CD4-positive, alpha-beta T cell treated with Interleukin-4 for 4 hours (primary cell): ENCODE data around the gene CLINT1.

Experiments
- DNase-seq: peaks from one replicate; pipeline ENCODE4 v3.0.0-alpha.2; 2020

CLINT1 gene

DNA sequence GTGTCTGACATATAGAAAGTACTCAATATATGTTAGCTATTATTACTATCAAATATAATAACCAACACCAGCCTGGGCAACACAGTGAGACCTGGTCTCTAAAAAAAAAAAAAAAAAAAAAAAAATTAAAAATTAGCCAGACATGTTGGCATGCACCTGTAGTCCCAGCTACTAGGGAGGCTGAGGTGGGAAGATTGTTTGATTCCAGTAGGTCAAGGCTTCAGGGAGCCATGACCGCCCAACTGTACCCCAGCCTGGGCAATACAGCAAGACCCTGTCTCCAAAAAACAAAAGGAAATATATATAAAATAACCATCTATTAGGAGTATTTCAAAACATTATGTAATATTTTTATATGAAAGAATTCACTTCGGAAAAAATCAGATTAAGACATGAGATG is 40.6 kb downstream of the CLINT1 start:
- no peak for DNase-seq

DNA sequence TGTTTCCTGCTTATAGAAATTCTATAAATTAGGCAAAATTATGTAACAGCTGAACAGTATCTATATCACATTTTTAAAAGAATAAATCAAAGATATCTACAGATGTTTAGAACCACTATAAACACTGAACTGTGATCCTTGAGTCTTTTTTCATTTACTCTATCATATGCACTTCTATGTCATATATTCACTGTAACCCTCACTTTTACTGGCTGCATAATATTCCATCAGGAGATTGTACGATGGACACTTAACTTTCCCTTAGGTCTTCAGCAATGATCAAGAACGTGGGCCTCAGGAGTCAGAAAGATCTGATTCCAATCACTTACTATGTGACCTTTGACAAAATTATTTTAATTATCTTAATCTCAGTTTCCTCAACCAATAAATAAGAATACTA is 41.0 kb downstream of the CLINT1 start:
- no peak for DNase-seq

DNA sequence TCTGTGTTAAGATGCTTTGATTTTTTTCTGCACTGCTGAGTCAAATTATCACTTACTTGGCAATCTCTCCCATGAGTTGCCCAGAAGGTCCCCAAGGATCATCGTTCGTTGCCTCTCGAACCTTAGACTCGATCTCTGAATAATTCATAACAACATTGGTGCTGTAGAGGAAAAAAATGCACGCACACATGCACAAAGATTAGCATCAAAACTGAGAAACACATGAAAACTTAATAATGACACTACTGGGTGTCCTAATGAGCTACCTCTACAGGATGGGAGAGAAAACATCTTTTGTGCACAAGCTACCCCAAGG is 41.6 kb downstream of the CLINT1 start:
- DNase-seq, result no peak

DNA sequence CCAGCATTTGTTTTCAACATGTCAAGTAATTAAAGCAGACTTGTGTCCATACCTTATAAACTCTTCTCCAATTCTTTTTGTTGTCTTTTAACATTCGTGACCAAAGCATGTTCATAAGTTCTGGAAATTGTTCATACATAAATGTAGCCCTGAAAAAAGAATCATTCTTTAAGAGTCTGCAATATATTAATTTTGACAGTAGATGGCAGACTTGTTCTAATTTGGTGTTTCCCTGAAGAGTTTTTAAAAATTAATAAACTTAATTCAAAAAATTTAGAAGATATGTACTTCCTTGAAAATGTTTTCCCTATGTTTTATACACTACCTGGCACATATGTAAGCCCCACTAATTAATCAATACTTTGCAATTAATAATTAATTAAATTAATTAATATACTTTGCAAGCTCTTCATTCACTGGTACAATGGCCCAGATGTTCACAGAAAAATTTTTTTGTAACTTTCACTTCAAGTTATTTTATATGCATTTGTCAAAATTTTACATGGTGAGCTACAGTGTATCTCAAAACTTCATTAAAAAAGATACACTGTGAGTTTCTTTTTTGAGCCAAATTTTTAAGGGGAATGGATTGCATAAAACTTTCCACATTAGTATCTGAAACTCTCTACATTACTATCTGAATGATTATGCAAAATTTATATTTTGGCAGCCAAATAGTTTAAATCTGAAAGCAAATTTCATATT is 42.1 kb downstream of the CLINT1 start:
- DNase-seq, result peak; percentile 29

DNA sequence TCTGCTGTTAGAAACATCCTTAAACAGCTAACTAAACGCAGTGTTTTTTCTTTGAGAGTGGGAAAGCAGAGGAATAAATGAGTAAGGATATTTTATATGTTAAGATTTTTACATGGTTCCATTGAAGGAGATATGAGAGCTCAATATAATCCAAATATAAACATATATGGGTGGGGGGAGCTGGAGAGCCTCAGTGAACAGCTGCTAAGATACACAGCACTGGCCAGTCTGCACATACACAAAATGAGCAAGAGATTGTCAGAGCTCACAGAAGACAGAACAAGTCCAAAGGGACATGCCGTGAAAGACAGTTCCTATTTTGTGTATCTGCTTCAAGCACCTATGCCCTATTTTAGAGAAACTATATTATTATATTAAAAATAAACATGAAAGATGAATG is 46.9 kb downstream of the CLINT1 start:
- DNase-seq, result no peak

DNA sequence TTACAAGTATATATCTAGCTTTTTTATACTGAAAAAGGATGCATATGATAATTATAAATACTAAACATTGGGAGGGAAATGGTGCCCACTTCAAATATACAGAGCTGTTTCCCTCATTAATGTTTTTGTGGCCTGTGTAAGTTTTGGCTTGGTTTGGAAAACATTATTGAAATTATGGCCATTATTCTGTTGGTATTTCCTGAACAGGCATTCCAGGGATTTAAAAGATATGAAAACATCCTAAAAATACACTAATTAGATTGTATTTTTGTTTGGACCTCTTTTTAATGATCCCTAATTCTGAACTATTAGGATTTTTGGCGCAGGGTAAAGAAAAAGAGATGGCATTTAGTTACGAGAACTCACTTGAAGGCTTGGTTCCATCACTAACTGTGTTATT is 50.9 kb downstream of the CLINT1 start:
- DNase-seq, result no peak

DNA sequence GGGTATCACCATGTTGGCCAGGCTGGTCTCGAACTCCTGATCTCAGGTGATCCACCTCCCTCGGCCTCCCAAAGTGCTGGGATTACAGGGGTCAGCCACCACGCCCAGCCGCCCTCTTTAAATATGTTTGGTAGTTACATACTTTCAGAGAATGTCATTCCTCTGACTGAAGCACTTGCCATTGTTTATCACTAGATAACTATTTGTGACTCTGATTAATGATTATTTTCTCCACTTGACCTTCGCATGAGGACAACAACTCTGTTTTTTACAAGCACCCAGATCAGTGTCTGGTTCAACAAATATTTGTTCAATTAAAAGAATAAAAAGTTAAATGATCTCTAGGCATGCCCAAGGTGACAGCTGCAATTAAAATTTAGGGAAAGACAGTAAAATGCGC is 56.2 kb downstream of the CLINT1 start:
- no peak for DNase-seq

DNA sequence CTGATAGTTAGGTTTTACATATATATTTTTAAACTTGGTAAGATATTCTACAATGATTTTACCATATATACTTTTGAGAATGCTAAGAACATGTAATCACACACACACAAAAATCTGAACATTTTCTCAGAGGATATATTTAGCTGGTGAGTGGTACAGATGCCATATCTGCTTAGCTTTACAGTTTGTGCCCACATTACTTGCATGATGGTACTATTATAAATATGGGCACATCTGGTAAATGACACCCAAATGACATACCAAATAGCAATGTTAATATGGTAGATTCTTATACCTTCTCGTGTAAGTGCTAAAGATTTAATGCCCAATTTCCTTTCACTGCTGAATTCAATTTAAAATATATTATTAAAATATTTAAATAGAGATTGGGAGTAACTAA is 58.8 kb downstream of the CLINT1 start:
- DNase-seq, result no peak

DNA sequence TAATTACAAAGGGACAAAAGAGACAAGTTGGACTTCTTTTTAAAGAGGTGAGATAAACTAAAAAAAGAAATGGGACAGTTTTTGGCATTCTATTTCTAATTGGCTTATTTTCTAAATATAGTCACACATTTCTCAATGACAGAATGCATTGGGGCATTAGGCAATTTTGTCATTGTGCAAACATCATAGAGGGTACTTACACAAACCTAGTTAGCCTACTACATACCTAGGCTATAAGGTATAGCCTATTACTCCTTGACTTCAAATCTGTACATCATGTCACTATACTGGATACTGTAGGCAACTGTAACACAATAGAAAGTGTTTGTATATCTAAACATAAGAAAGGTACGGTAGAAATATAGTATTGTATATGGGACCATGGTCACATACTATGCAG is 59.4 kb downstream of the CLINT1 start:
- no peak for DNase-seq

DNA sequence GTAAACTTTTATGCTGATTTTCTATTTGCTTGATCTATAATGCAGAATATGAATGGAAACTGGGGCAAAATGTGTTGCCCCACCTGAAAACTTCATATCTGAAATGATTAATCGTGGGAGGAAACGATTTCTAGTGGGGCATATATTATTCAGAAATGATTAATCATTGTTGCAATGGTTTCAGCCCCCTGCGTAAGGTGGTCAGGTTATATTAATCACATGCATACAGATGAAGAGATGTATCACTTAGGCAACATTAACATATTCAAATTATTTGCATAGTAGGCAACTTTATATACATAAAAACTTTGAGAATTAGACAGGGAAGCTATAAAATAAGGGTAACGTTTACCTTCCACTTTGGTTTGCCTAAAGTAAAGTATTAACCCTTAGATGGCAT is 65.6 kb downstream of the CLINT1 start:
- DNase-seq, result no peak

DNA sequence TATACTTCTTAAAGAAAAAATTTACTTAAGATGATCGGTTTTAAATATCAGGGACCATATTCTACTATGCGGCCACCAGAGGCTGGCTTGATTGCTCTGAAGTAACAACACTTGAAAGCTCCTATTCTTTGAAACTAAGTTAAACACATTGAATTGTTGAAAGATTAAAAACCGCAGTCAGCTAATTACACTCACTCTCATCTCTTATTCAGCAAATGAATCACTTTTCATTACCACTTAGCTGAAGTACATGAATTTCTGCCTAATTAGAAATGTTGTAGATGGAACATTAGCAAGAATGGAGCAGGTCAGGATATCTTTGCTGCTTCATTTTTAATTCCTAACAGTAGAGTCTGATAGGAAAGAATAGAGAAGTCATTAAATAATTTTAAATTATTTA is 73.1 kb downstream of the CLINT1 start:
- DNase-seq, result no peak

DNA sequence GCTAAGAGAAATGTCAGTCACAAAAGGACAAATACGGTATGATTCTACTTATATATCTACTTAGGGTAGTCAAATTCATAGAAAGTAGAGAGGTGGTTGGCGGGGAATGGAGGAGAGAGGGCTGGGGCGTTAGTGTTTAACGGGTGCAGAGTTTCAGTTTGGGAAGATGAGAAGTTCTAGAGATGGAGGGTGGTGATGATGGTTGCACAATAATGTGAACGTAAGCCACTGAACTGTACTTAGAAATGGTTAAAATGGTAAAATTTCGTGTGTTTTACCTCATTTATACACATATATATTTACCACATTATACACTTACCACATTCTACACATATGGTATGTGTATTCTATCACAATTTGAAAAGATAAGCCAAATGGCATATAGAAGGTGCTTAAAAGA is 79.7 kb downstream of the CLINT1 start:
- DNase-seq, result no peak

DNA sequence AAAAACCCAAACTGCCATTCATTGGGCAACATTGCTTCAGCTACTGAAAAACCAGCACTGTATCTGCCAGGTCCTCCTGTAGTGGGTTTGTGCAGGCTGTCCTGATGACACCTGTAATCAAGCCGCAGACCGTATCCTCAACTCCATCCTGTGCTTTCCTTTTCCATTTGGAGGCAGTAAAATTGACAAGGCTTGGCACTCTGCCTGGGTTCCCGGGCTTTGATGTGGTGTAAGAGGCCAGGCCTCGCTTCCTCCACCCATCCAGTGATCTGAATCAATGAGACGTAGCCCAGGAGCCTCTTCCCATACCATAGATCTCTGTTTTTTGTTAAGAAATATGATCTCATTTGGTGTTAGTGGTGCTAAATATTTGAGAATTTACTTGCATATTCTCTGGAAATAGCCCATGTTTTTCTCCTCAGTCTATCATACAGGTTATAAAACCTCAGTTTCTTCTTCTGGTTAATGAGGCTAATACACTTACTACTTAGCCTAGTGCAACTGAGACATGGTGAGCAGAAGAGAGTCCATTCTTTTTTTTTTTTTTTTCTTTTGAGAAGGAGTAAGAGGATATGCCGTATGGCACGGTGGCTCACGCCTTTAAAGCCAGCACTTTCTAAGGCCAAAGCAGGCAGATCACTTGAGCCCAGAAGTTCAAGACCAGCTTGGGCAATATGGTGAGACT is 80.7 kb downstream of the CLINT1 start:
- DNase-seq, result no peak

DNA sequence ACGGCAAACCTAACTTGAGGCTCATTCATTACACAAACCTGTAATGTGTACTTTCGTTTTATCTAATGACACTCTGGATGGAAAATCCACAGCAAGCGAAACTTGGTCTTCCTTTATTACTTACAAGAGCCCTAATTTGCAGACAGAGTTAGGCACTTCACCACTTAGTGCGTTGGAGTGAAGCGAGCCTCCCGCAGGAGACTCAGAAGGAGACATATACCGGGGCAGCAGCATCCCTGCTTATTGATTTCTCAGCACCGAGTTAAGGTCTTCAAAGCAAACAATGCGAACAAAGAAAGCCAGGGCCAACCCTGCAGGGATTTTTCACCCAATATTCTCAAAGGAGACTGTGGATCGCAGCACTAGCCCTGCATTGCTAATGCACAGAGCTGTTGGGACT is 86.8 kb downstream of the CLINT1 start:
- no peak for DNase-seq

DNA sequence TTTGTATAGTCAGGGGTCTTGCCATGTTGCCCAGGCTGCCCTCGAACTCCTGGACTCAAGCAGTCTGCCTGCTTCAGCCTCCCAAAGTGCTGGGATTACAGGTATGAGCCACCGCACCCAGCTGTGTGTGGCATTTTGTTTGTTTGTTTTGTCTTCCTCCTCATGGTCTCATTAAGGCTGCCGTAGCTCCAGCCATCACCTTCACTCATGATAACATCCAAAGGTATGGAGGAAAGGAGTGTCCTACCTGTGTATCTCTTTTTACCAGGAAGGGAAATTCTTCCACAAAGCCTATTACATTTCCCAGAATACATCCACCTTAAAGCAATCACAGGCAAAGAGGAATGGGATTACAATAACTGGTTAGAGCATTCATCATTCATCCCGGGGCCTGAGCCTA is 88.3 kb downstream of the CLINT1 start:
- DNase-seq, result no peak

DNA sequence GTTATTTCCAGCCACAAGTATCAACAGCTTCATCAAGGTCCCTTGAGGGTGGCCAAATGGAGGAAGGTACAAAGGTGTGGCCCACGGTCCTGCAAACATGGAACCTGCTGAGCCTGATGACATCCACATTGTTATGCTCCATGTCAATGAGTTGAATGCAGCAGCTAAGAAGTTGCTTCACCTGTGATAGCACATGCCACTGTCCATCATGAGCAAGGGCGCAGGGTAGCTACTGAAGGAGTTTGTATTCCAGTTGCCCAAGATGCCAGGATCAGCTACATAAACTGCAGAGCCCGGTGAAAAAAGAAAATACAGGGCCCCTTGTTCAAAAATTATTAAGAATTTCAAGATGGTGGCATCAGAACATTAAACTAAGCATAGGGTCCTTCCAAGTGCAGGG is 91.3 kb downstream of the CLINT1 start:
- DNase-seq, result no peak

DNA sequence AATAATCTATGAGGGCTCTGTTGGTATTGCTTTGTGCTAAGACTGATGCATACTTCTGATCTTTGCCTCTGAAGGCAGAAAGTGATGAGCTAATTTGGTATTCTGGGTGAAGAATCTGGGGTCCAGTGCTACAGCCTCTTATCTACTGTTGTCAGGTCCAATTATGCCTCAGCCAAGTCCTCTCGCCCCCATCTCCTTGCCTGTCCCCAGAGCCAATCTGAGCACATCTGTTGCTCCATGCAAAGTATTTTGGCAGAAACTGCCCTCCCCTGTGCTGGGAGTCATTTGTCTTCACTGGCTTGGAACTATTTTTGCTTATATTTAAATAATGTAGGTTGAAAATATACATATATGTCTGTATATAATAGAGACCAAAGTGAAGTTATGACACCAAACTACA is 92.0 kb downstream of the CLINT1 start:
- DNase-seq, result no peak

DNA sequence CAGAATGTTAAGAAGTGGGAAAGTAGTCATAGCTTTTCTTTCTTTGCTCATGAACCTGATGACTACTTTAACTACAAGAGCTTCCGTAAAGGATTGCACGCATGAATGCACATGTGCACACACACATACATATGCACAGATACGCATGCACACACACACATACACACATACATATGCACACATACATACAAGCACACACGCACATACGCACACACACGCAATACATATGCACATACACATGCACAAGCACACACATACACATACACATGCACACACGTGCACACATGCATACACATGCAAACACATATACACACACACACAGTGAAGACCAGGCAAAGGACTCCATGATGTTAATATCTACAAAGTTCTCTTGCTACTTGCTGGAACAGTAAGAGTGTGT is 92.5 kb downstream of the CLINT1 start:
- DNase-seq, result no peak

DNA sequence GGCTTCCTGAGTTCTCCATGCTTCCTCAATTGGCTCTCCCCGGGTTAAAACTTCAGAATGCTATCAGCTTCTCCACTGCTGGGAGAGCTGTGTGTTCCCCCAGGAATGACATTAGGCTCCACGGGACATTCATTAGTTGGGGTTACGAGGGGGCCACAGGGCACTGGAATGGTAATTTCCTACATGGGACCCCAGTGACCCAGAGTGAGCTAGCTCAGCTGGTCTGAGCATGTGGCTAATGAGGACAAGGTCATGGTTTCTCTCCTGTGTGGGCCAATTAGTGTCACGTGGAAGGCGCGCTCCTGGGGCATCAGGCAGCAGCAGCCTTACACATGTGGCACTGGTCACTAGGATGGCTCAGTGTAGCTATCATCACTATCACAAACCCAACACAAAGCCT is 94.4 kb downstream of the CLINT1 start:
- no peak for DNase-seq

DNA sequence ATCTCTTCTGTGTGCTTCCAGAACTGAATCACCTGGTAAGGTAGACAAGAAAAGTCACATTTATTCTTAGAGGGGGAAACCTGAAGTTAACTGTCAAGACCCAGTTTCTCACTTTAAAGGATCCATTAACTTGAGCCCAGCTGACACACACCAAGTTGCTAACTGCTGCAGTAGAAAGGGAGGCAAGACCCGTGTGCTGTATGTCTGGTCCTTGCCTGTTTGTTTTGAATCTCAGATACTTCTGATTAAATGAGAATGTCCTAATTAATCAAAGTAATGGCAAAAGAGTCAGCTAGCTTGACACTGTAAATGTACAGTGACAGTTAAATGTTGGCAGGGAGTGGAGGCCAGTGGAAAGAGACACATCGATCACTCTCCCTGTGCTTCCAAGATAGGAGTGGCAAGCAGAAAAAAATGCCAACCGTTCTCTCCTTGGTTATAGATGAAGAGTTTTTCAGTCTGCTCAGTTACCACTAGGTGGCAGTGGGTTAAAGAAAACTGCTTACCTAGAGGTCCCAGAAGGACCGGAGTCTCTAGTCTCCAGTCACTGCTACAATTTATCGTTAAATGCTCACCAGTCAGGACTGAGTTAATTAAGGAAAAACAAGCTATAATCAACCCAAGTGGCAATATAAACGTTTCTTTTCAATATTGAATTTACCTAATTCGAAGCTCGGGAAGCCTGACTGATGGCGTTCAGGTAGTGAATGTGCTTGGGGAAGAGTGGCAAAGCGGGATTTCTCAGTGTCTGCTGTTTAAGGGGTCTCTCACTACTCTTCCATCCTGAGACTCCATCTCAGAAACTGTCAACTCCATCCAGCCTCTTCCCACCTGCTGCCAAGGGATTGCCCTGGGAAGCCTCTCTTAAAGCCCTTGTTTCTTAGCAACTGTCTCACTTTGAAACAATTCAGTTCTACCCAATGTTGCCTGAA is 97.0 kb downstream of the CLINT1 start:
- DNase-seq, result peak; percentile 57

DNA sequence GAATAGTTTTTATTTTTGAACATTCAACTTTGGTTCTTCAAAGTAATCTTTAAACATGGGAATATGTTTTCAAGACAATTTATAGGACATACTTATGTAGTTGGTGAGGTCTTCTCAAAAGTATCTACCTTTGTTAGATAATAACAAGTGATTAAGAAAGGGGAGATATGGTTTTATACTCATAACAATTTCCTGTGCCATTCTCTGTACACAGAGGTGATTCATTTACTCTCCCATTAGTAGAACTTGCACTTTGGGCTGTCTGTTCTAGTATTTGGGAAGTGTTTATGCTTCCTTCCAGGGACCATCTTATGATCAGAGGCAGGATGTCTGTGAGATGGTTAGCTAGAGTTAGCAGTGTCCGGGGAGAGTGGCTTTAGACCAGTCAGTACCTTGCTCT is 100.2 kb downstream of the CLINT1 start:
- no peak for DNase-seq

DNA sequence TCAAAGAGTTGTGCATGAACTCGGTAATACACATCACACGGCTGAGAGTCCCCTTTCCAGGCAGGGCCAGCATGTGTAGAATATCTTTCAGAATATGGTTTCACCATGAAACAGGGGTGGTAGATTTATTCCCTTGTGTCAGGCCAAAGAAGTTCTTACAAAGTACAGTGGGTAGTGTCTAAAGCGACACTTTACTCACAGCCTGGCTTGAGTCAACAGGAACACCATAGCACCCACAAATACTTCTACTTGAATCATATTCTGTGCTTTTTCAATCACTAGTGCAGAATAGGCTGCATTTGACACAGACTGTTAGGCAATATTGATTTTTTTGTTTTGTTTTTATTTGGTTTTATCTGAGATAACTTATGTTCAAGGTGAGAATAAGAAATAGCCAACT is 102.8 kb downstream of the CLINT1 start:
- DNase-seq, result no peak

DNA sequence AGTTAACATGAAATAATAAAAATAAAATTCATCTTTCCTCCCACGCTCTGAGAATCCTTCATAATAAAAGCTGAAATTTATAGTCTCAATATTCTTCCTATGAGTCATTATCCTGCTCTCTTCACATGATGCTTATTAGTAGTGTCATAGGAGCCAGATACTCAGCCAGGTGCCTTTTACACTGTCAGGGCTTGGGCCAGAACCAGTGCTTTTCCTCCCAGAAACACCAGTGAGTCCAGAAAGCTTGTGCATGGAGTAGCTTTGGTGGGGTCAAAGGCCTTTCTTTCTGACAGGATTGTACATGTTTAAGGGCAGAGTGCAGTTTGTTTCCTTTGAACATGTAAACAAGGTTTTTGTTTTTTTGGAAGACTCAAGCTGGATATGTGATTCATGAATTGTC is 108.6 kb downstream of the CLINT1 start:
- no peak for DNase-seq

DNA sequence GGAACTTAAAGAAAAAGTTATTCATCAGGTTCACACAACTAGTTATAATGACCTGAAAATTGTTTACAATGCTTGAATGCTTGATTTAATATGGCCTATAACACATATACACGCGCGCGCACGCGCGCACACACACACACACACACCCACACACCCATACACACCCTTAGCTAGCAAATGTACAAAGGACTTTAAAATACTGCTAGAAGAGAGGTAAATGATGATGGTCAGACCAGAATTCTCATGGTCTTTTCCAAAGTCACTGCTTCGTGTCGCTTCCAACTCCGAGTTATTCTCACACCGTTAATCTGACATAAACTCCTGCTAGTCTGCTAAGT is 109.5 kb downstream of the CLINT1 start:
- DNase-seq, result no peak
